HEK293 (cell line): ENCODE results near the gene GFOD1.

ENCODE experiments used
- TCF7L2 ChIP-seq: IDR thresholded peaks from 2 replicates; pipeline ENCODE4 v1.6.1; 2011; ENCODE audit warnings: low read depth, mild to moderate bottlenecking, inconsistent platforms, low read length, moderate library complexity, borderline replicate concordance
- ZBTB7A ChIP-seq: fragments of 450-650 bp; formaldehyde crosslinking; IDR thresholded peaks from 2 replicates; pipeline ENCODE4 v1.5.1; 2016; ENCODE audit warnings: low read depth, missing biosample characterization, missing genetic modification characterization
- ZFP69B ChIP-seq: fragments of 450-650 bp; formaldehyde crosslinking; IDR thresholded peaks from 2 replicates; pipeline ENCODE4 v1.5.1; 2016; ENCODE audit warnings: missing biosample characterization, missing genetic modification characterization
- TF ChIP-seq, protein P1 (sequence below): fragments of 450-650 bp; formaldehyde crosslinking; IDR thresholded peaks from 2 replicates; pipeline ENCODE4 v1.5.1; 2016; ENCODE audit warnings: missing biosample characterization, missing genetic modification characterization

DNA sequence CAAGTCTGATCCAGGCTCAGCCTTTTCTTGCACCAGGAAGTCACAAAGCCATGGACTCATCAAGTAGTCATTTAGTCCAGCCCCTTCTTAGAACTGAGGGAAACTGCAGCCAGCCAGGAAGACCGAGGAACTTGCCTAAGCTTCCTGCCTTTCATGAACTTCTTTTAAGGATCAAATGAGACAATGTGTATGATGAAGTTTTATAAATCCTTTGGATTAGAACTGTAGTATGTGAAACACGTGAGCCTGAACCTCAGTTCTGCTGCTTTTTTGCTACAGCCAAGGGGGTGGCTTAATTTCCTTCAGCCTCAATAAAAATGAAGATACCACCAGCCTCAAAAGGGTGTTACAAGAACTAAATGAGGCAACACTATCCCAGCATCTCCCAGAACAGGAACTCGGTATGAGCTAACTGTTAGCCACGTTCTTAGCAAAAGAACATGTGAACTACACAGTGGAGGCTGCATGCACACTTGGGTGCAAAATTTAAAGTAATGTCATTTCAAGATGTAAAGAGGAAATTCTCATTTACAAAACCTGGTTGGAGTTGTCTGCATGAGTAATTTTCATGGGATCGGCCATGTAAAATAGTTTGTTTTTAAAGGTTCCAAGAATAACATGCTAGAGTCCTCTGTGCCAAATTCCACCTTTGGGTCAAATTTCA is 83.0 kb downstream of the GFOD1 start:
- TF ChIP-seq ZBTB7A (tag by site-specific recombination) (no peak), ZFP69B (no peak), TCF7L2 (no peak)
- TF ChIP-seq, protein P1, sequence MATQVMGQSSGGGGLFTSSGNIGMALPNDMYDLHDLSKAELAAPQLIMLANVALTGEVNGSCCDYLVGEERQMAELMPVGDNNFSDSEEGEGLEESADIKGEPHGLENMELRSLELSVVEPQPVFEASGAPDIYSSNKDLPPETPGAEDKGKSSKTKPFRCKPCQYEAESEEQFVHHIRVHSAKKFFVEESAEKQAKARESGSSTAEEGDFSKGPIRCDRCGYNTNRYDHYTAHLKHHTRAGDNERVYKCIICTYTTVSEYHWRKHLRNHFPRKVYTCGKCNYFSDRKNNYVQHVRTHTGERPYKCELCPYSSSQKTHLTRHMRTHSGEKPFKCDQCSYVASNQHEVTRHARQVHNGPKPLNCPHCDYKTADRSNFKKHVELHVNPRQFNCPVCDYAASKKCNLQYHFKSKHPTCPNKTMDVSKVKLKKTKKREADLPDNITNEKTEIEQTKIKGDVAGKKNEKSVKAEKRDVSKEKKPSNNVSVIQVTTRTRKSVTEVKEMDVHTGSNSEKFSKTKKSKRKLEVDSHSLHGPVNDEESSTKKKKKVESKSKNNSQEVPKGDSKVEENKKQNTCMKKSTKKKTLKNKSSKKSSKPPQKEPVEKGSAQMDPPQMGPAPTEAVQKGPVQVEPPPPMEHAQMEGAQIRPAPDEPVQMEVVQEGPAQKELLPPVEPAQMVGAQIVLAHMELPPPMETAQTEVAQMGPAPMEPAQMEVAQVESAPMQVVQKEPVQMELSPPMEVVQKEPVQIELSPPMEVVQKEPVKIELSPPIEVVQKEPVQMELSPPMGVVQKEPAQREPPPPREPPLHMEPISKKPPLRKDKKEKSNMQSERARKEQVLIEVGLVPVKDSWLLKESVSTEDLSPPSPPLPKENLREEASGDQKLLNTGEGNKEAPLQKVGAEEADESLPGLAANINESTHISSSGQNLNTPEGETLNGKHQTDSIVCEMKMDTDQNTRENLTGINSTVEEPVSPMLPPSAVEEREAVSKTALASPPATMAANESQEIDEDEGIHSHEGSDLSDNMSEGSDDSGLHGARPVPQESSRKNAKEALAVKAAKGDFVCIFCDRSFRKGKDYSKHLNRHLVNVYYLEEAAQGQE (tag by site-specific recombination): no peak
